Forelimb muscle (tissue), 1 donor: ENCODE results near the gene PSAPL1. TPM values are rescaled to one million over a fixed set of nuclear protein-coding genes. Genes with fewer than 3 reads are reported as not detected.

Experiments
- DNase-seq: peaks from one replicate; pipeline ENCODE4 v3.0.0-alpha.2; 2013; ENCODE audit warnings: low read depth
- polyA plus RNA-seq: library from polyadenylated mRNA; unstranded; fragments of 120-200 nt; gene quantifications from one replicate; pipeline ENCODE4 v1.2.1, GENCODE V29; 2013; ENCODE audit not compliant: insufficient read length

PSAPL1 gene
- polyA plus RNA-seq, 1 donor, result not detected

- DNase-seq, result no peak
Measured at GRCh38 chr4:7381890-7382633, 52.7 kb downstream of the PSAPL1 start.

GRCh38 chr4:7381221-7381889, 53.4 kb downstream of the PSAPL1 start:
- DNase-seq, result no peak

Other genes starting within 250 kb of the PSAPL1 start
- gene SORCS2, start 242.4 kb downstream of the PSAPL1 start, polyA plus RNA-seq, result 8.8 TPM